ENCODE data around the gene SCYL1.

SCYL1 gene

DNA sequence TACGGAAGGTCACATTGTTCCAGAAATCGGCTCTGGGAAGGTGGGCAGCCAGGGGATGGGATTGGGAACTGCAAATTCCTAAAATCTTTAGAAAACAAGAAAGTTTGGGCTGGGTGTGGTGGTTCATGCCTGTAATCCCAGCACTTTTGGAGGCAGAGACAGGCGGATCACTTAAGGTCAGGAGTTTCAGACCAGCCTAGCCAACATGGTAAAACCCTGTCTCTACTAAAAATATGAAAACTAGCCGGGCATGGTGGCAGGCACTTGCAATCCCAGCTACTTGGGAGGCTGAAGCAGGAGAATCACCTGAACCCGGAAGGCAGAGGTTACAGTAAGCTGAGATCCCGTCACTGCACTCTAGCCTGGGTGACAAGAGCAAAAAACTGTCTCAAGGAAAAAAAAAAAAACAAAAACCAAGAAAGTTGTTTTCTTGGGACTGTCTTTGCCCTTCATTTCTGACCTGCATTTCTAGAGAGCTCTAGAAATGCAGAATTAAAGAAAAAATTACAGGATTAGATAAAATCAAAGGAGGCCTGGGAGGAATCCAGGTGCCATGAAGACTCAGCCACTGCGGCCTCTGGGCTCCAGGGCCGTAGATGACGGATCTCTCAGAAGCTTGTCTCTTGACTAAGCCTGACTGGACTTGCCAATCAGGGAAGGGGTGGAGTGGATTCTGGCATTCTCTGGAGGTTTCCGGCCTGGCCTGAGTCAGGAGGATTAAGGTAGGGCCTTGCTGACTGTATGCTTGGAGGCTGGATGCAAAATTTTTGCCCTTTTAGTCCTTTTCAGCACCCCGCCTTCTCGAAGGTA lies 31.3 kb upstream of the SCYL1 start:
- DNase-seq, result no peak

DNA sequence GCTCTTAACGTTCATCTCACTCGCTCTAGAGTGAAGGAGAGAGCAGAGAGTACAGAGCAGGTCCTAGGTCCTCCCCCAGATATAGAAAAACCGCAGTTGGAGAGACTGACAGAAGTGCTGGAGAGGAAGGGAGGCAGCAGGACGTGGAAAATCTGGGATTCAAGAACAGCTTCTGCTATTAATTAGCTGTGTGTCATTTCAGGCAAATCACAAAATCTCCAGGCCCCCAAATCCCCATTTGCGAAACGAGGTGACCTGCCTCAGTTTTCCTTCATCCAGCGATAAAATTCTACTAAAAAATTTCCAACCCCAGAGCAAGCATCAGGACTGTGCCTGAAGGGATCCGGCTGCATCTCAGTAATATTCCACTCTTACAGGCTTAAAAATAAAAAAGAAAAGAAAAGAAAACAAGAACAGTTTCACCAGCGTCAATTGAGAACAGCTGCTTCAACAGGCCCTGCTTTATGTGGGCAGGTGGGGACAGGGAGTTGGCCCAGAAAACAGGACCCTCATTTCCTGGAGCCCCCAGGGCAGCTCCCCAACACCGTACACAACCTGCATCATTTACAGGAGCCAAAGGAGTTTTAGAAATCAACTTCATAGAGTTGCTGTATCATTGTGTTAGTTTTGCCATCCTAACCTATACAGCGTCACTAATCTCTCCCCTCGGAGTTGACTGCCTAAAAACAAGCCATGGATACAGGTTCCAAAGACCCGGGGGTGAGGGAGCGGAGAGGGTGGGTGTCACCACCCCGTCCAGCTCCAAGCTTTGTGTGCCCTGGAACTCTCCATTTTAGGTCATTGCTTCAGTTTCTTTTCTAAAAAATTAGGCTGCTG lies 28.4 kb upstream of the SCYL1 start:
- no peak for DNase-seq

DNA sequence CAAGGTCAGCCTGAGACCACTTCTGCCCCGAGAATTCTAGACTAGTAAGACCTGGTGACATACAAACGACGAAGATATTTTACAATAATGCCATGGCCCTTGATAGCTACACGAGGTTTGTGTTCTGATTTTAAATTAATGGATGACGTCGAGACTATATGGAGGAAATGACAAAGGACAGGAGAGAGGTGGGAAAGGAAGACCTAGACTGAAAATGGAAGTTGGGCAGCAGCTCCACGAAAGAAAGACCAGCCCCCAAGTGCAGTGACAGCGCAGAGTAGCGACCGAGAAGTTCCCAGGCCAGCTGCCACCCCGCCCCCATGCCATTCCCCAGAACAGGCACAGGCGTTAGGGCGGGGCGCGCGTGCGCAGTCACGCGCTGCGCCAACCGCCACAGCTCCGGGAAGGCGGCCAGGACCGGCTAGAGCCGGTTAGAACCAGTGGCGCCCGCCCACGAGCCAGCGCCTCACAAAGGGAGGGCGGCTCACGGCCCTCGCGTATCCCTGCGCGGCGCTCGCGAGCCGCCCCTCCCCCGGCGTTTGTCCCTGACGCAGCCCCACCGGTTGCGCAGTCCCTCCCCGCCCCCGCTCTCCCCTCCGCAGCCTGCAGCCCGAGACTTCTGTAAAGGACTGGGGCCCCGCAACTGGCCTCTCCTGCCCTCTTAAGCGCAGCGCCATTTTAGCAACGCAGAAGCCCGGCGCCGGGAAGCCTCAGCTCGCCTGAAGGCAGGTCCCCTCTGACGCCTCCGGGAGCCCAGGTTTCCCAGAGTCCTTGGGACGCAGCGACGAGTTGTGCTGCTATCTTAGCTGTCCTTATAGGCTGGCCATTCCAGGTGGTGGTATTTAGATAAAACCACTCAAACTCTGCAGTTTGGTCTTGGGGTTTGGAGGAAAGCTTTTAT lies 27.5 kb upstream of the SCYL1 start:
- DNase-seq, result peak; percentile 95

DNA sequence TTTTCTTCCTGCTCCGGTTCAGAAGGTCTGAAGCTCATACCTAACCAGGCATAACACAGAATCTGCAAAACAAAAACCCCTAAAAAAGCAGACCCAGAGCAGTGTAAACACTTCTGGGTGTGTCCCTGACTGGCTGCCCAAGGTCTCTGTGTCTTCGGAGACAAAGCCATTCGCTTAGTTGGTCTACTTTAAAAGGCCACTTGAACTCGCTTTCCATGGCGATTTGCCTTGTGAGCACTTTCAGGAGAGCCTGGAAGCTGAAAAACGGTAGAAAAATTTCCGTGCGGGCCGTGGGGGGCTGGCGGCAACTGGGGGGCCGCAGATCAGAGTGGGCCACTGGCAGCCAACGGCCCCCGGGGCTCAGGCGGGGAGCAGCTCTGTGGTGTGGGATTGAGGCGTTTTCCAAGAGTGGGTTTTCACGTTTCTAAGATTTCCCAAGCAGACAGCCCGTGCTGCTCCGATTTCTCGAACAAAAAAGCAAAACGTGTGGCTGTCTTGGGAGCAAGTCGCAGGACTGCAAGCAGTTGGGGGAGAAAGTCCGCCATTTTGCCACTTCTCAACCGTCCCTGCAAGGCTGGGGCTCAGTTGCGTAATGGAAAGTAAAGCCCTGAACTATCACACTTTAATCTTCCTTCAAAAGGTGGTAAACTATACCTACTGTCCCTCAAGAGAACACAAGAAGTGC lies 26.7 kb upstream of the SCYL1 start:
- DNase-seq, result no peak

DNA sequence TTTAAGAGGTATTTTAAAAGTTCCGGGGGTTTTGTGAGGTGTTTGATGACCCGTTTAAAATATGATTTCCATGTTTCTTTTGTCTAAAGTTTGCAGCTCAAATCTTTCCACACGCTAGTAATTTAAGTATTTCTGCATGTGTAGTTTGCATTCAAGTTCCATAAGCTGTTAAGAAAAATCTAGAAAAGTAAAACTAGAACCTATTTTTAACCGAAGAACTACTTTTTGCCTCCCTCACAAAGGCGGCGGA lies 26.2 kb upstream of the SCYL1 start:
- DNase-seq, result no peak

DNA sequence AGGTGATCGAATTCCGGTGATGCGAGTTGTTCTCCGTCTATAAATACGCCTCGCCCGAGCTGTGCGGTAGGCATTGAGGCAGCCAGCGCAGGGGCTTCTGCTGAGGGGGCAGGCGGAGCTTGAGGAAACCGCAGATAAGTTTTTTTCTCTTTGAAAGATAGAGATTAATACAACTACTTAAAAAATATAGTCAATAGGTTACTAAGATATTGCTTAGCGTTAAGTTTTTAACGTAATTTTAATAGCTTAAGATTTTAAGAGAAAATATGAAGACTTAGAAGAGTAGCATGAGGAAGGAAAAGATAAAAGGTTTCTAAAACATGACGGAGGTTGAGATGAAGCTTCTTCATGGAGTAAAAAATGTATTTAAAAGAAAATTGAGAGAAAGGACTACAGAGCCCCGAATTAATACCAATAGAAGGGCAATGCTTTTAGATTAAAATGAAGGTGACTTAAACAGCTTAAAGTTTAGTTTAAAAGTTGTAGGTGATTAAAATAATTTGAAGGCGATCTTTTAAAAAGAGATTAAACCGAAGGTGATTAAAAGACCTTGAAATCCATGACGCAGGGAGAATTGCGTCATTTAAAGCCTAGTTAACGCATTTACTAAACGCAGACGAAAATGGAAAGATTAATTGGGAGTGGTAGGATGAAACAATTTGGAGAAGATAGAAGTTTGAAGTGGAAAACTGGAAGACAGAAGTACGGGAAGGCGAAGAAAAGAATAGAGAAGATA lies 25.7 kb upstream of the SCYL1 start, which contains the start of gene MALAT1:
Gene MALAT1 (plus strand): TSS at position 69 of the 736 bp plus-strand sequence.
- DNase-seq, result peak; percentile 77

DNA sequence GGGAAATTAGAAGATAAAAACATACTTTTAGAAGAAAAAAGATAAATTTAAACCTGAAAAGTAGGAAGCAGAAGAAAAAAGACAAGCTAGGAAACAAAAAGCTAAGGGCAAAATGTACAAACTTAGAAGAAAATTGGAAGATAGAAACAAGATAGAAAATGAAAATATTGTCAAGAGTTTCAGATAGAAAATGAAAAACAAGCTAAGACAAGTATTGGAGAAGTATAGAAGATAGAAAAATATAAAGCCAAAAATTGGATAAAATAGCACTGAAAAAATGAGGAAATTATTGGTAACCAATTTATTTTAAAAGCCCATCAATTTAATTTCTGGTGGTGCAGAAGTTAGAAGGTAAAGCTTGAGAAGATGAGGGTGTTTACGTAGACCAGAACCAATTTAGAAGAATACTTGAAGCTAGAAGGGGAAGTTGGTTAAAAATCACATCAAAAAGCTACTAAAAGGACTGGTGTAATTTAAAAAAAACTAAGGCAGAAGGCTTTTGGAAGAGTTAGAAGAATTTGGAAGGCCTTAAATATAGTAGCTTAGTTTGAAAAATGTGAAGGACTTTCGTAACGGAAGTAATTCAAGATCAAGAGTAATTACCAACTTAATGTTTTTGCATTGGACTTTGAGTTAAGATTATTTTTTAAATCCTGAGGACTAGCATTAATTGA lies 25.0 kb upstream of the SCYL1 start:
- no peak for DNase-seq

DNA sequence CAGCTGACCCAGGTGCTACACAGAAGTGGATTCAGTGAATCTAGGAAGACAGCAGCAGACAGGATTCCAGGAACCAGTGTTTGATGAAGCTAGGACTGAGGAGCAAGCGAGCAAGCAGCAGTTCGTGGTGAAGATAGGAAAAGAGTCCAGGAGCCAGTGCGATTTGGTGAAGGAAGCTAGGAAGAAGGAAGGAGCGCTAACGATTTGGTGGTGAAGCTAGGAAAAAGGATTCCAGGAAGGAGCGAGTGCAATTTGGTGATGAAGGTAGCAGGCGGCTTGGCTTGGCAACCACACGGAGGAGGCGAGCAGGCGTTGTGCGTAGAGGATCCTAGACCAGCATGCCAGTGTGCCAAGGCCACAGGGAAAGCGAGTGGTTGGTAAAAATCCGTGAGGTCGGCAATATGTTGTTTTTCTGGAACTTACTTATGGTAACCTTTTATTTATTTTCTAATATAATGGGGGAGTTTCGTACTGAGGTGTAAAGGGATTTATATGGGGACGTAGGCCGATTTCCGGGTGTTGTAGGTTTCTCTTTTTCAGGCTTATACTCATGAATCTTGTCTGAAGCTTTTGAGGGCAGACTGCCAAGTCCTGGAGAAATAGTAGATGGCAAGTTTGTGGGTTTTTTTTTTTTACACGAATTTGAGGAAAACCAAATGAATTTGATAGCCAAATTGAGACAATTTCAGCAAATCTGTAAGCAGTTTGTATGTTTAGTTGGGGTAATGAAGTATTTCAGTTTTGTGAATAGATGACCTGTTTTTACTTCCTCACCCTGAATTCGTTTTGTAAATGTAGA lies 24.3 kb upstream of the SCYL1 start:
- DNase-seq, result no peak

DNA sequence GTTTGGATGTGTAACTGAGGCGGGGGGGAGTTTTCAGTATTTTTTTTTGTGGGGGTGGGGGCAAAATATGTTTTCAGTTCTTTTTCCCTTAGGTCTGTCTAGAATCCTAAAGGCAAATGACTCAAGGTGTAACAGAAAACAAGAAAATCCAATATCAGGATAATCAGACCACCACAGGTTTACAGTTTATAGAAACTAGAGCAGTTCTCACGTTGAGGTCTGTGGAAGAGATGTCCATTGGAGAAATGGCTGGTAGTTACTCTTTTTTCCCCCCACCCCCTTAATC lies 23.8 kb upstream of the SCYL1 start:
- no peak for DNase-seq

DNA sequence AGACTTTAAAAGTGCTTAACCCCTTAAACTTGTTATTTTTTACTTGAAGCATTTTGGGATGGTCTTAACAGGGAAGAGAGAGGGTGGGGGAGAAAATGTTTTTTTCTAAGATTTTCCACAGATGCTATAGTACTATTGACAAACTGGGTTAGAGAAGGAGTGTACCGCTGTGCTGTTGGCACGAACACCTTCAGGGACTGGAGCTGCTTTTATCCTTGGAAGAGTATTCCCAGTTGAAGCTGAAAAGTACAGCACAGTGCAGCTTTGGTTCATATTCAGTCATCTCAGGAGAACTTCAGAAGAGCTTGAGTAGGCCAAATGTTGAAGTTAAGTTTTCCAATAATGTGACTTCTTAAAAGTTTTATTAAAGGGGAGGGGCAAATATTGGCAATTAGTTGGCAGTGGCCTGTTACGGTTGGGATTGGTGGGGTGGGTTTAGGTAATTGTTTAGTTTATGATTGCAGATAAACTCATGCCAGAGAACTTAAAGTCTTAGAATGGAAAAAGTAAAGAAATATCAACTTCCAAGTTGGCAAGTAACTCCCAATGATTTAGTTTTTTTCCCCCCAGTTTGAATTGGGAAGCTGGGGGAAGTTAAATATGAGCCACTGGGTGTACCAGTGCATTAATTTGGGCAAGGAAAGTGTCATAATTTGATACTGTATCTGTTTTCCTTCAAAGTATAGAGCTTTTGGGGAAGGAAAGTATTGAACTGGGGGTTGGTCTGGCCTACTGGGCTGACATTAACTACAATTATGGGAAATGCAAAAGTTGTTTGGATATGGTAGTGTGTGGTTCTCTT lies 23.2 kb upstream of the SCYL1 start:
- no peak for DNase-seq

DNA sequence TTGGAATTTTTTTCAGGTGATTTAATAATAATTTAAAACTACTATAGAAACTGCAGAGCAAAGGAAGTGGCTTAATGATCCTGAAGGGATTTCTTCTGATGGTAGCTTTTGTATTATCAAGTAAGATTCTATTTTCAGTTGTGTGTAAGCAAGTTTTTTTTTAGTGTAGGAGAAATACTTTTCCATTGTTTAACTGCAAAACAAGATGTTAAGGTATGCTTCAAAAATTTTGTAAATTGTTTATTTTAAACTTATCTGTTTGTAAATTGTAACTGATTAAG lies 22.7 kb upstream of the SCYL1 start:
- no peak for DNase-seq

DNA sequence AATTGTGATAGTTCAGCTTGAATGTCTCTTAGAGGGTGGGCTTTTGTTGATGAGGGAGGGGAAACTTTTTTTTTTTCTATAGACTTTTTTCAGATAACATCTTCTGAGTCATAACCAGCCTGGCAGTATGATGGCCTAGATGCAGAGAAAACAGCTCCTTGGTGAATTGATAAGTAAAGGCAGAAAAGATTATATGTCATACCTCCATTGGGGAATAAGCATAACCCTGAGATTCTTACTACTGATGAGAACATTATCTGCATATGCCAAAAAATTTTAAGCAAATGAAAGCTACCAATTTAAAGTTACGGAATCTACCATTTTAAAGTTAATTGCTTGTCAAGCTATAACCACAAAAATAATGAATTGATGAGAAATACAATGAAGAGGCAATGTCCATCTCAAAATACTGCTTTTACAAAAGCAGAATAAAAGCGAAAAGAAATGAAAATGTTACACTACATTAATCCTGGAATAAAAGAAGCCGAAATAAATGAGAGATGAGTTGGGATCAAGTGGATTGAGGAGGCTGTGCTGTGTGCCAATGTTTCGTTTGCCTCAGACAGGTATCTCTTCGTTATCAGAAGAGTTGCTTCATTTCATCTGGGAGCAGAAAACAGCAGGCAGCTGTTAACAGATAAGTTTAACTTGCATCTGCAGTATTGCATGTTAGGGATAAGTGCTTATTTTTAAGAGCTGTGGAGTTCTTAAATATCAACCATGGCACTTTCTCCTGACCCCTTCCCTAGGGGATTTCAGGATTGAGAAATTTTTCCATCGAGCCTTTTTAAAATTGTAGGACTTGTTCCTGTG lies 22.1 kb upstream of the SCYL1 start:
- DNase-seq, result no peak

DNA sequence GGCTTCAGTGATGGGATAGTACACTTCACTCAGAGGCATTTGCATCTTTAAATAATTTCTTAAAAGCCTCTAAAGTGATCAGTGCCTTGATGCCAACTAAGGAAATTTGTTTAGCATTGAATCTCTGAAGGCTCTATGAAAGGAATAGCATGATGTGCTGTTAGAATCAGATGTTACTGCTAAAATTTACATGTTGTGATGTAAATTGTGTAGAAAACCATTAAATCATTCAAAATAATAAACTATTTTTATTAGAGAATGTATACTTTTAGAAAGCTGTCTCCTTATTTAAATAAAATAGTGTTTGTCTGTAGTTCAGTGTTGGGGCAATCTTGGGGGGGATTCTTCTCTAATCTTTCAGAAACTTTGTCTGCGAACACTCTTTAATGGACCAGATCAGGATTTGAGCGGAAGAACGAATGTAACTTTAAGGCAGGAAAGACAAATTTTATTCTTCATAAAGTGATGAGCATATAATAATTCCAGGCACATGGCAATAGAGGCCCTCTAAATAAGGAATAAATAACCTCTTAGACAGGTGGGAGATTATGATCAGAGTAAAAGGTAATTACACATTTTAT lies 21.4 kb upstream of the SCYL1 start:
- no peak for DNase-seq

DNA sequence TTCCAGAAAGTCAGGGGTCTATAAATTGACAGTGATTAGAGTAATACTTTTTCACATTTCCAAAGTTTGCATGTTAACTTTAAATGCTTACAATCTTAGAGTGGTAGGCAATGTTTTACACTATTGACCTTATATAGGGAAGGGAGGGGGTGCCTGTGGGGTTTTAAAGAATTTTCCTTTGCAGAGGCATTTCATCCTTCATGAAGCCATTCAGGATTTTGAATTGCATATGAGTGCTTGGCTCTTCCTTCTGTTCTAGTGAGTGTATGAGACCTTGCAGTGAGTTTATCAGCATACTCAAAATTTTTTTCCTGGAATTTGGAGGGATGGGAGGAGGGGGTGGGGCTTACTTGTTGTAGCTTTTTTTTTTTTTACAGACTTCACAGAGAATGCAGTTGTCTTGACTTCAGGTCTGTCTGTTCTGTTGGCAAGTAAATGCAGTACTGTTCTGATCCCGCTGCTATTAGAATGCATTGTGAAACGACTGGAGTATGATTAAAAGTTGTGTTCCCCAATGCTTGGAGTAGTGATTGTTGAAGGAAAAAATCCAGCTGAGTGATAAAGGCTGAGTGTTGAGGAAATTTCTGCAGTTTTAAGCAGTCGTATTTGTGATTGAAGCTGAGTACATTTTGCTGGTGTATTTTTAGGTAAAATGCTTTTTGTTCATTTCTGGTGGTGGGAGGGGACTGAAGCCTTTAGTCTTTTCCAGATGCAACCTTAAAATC lies 20.8 kb upstream of the SCYL1 start:
- DNase-seq, result no peak

DNA sequence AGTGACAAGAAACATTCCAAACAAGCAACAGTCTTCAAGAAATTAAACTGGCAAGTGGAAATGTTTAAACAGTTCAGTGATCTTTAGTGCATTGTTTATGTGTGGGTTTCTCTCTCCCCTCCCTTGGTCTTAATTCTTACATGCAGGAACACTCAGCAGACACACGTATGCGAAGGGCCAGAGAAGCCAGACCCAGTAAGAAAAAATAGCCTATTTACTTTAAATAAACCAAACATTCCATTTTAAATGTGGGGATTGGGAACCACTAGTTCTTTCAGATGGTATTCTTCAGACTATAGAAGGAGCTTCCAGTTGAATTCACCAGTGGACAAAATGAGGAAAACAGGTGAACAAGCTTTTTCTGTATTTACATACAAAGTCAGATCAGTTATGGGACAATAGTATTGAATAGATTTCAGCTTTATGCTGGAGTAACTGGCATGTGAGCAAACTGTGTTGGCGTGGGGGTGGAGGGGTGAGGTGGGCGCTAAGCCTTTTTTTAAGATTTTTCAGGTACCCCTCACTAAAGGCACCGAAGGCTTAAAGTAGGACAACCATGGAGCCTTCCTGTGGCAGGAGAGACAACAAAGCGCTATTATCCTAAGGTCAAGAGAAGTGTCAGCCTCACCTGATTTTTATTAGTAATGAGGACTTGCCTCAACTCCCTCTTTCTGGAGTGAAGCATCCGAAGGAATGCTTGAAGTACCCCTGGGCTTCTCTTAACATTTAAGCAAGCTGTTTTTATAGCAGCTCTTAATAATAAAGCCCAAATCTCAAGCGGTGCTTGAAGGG lies 20.0 kb upstream of the SCYL1 start:
- DNase-seq, result no peak

DNA sequence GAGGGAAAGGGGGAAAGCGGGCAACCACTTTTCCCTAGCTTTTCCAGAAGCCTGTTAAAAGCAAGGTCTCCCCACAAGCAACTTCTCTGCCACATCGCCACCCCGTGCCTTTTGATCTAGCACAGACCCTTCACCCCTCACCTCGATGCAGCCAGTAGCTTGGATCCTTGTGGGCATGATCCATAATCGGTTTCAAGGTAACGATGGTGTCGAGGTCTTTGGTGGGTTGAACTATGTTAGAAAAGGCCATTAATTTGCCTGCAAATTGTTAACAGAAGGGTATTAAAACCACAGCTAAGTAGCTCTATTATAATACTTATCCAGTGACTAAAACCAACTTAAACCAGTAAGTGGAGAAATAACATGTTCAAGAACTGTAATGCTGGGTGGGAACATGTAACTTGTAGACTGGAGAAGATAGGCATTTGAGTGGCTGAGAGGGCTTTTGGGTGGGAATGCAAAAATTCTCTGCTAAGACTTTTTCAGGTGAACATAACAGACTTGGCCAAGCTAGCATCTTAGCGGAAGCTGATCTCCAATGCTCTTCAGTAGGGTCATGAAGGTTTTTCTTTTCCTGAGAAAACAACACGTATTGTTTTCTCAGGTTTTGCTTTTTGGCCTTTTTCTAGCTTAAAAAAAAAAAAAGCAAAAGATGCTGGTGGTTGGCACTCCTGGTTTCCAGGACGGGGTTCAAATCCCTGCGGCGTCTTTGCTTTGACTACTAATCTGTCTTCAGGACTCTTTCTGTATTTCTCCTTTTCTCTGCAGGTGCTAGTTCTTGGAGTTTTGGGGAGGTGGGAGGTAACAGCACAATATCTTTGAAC lies 19.2 kb upstream of the SCYL1 start:
- no peak for DNase-seq

Data from NCI-H1436 treated with DMSO at 0.1 percent for 48 hours (cell line).